Coronary artery (tissue), 2 donors: ENCODE data around the gene MYLK.

Experiments
- DNase-seq: peaks from one replicate; pipeline ENCODE4 v3.0.0-alpha.2; 2017; ENCODE audit warnings: low spot score
- H3K27ac ChIP-seq, 2 donors: fragments of 200-600 bp; sonication (generic); one replicate each; pipeline ENCODE4 v1.5.1; 2016 to 2019
- H3K4me3 ChIP-seq: fragments of 200-600 bp; sonication (generic); 2 replicates; pipeline ENCODE4 v1.5.1; 2016; ENCODE audit warnings: mild to moderate bottlenecking, moderate library complexity
- CTCF ChIP-seq: fragments of 200-600 bp; sonication (generic); IDR thresholded peaks from one replicate; pipeline ENCODE4 v1.5.1; 2019; ENCODE audit warnings: antibody characterized with exemption

The MYLK gene

GRCh38 chr3:123684209-123684608 lies 199.9 kb downstream of the MYLK start:
- Histone ChIP-seq H3K4me3 (peak overlapping the region; percentile 1), H3K27ac (peak overlapping the region; percentile 70 to 88)
- no peak for TF ChIP-seq CTCF
- no peak for DNase-seq

DNA sequence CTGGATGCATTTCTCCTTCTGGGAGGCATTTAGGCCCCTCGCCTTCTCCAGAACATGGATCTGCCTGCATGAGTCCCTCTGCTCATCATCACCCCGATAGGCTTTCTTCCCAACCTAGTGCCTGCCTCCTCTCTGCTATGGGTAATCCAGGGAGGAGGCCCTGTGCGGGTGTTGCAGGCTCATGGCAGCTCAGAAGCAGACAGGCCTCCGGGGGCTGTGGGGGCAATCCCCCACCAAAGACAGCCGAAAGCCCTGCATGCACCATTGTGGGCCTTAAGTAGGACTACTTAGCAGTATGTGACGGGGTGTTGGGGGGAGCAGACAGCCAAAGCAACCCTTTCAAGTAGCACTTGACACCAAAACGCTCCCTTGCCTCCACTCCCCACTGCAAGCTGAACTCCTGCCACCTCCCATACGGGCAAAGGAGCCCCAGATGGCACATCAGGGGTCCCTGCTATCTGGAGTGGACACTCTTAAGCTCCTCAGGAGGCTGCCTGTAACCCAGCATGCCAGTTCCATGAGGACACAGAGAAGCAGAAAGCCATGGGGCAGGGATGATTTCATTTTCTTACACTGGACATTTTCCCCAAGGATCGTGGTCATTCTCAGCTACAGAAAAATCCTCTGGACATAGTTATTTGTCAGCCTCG lies 200.5 kb downstream of the MYLK start:
- peak overlapping the region; percentile 38 for H3K4me3 ChIP-seq
- H3K27ac ChIP-seq: peak overlapping the region; percentile 70 to 88
- DNase-seq: no peak
- no peak for TF ChIP-seq CTCF

DNA sequence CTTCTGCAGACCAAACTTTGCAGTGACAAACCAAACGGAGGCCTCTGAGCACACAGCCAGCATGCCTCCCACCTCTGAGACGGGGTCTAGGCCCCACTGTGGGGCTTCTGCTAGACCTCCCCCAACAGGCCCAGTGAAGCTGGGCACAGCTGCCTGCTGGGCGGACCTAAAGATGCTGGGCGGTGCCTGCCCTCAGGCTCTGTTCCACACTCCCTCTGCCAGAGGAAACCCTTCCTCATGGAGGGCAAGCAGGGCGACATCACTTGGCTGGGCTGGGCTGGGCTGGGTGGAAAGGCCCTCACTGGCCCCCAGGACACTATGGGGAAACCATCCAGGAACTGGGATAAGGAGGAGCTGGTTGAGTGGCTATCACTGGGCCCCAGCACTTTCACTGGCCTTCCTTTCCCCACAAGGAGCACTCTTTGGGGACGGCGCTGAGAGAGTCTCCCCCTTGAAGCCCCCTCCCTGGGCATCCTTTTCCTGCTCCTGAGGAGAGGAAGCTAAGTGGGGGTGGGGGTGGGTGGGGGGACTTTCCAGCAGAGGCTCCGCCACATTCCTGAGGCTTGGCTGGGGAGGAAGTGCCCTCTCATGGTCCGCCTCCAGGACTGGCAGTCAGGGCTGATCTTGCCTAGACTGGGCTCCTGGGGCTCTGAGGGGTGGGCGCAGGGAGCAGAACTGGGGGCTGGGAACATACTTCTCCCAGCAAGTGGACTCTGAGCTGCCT lies 201.2 kb downstream of the MYLK start:
- Histone ChIP-seq H3K27ac (peak overlapping the region; percentile 70 to 88), H3K4me3 (peak overlapping the region; percentile 38)
- TF ChIP-seq CTCF: no peak
- no peak for DNase-seq

DNA sequence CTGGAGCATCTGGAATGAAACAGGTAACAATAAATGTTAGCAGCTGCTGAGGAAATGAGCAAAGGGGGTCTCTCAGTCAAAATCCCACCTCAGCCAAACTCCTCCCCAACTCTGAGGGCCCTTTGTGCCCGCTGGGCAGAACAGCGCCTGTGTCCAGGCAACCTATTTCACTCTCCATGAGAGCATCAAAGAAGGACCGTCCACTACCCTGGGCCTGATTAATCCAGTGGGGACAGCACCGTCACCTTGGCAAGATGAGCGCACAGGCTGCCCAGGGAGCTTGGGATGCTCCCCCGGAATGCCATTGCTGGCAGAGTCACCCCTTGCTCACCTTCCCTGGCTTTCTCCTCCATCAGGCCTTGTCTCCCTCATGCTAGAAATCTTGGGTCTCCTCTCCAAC lies 201.8 kb downstream of the MYLK start:
- H3K4me3 ChIP-seq: no peak overlapping the region
- TF ChIP-seq CTCF: no peak
- peak overlapping the region; percentile 70 to 88 for H3K27ac ChIP-seq
- no peak for DNase-seq

DNA sequence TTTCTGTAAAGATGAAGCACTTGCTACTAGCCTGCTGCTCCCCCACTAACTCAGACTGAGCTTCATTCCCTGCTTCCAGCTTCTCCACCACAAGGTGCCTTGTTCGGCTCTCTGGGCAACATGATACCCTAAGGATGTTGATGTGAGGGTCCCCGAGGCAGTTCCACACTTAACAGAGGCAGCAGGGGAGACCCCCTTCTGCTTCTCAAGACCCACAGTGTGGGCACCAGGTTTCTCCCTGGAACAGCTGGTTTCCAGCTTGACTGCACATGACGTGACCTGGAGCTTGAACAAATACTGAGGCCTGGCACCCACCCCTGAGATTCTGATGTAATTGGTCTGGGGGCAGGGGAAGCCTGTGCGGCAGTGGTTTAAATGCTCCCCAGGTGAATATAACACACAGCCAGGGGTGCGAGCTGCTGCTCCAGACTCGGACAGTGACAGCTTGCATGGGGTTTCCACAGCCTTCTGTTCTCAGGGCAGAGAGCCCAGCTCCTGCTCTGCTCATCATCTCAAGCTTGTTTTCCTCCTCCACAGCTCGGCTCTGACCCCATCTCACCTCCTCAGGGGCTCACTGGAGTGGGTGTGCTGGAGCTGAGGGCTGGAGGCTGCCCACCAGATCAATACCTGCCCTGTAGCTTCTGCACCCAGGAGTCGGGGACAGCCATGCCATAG lies 204.3 kb downstream of the MYLK start:
- Histone ChIP-seq H3K27ac (peak overlapping the region; percentile 69 to 86), H3K4me3 (peak overlapping the region; percentile 11)
- DNase-seq: no peak
- TF ChIP-seq CTCF: no peak

GRCh38 chr3:123678108-123678511 lies 206.0 kb downstream of the MYLK start:
- peak overlapping the region; percentile 69 to 86 for H3K27ac ChIP-seq
- H3K4me3 ChIP-seq: peak overlapping the region; percentile 37
- no peak for DNase-seq
- no peak for TF ChIP-seq CTCF
